GM10847 (cell line): ENCODE measurements around the gene FBXO33.

Experiments used
- POLR2A ChIP-seq: IDR thresholded peaks from 2 replicates; pipeline ENCODE4 v1.6.1; 2011; ENCODE audit not compliant: insufficient read length; ENCODE audit errors: extremely low read depth

Gene FBXO33

GRCh38 chr14:39366460-39367386 is 65.5 kb downstream of the FBXO33 start:
- TF ChIP-seq POLR2A, result no peak

DNA sequence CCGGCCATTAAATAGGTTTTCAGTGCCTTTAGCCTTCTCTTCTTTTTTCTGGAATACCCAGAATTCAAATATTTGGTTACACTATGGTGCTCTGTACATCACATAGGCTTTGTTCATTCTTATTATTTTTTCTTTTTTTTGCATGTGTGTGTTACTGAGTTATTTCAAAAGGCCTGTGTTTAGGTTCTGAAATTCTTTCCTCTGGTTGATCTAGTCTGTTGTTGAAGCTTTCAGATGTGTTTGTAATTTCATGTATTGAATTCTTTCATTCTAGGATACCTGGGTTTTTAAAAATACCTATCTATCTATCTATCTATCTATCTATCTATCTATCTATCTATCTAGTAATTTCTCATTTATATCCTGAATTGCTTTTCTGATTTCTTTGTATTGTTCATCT is 66.9 kb downstream of the FBXO33 start:
- TF ChIP-seq POLR2A, result no peak

DNA sequence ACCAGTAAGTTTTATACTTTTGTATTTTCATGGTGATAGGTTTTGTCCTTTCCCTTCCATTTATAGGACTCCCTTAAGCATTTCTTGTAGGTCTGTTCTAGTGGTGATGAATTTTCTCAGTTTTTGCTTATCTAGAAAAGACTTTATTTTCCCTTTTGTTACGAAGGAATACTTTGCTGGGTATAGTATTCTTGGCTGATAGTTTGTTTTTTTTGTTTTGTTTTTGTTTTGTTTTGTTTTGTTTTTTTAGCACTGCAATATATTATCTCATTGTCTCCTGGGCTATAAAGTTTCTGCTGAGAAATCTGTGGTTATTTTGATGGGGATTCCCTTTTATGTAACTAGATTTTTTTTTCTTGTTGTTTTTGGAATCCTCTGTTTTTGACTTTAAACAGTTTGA is 67.7 kb downstream of the FBXO33 start:
- TF ChIP-seq POLR2A, result no peak

- no peak for TF ChIP-seq POLR2A
Measured at GRCh38 chr14:39360316-39360715, 71.9 kb downstream of the FBXO33 start.

- no peak for TF ChIP-seq POLR2A
Measured at GRCh38 chr14:39351708-39352107, 80.5 kb downstream of the FBXO33 start.

GRCh38 chr14:39350866-39351265 is 81.4 kb downstream of the FBXO33 start:
- TF ChIP-seq POLR2A, result no peak
